MM.1S (cell line): Measurements from ENCODE around the gene SEPTIN1.

Source experiments
- DNase-seq: peaks from one replicate; pipeline ENCODE4 v3.0.0-alpha.2; 2015
- H2AFZ ChIP-seq: fragments of 300-600 bp; sonication (generic); 2 replicates; pipeline ENCODE4 v1.6.0; 2016; ENCODE audit warnings: antibody characterized with exemption, low read length
- H3F3A ChIP-seq: fragments of 300-600 bp; sonication (generic); 2 replicates; pipeline ENCODE4 v1.6.1; 2016; ENCODE audit warnings: mild to moderate bottlenecking, antibody characterized with exemption, low read length, moderate library complexity, mixed read lengths; ENCODE audit not compliant: insufficient read depth
- H3K27ac ChIP-seq: fragments of 300-600 bp; sonication (generic); 2 replicates; pipeline ENCODE4 v1.5.1; 2016; ENCODE audit warnings: mild to moderate bottlenecking, low read length
- H3K27me3 ChIP-seq: fragments of 300-600 bp; sonication (generic); replicated peaks from 2 replicates; pipeline ENCODE4 v1.6.0; 2016; ENCODE audit warnings: low read length; ENCODE audit not compliant: insufficient read depth
- H3K36me3 ChIP-seq: fragments of 300-600 bp; sonication (generic); replicated peaks from 2 replicates; pipeline ENCODE4 v1.6.1; 2016; ENCODE audit warnings: mild to moderate bottlenecking, low read length, mixed read lengths; ENCODE audit not compliant: insufficient read depth
- H3K4me1 ChIP-seq: fragments of 300-600 bp; sonication (generic); 2 replicates; pipeline ENCODE4 v1.6.1; 2016; ENCODE audit warnings: low read length, mixed read lengths
- H3K4me2 ChIP-seq: fragments of 300-600 bp; sonication (generic); 2 replicates; pipeline ENCODE4 v1.6.0; 2016; ENCODE audit warnings: low read depth, low read length
- H3K4me3 ChIP-seq: fragments of 300-600 bp; sonication (generic); 2 replicates; pipeline ENCODE4 v1.5.1; 2016; ENCODE audit warnings: low read length, mixed read lengths
- H3K79me2 ChIP-seq: fragments of 300-600 bp; sonication (generic); 2 replicates; pipeline ENCODE4 v1.6.1; 2016; ENCODE audit warnings: mixed run types, low read length, mixed read lengths
- H3K9ac ChIP-seq: fragments of 300-600 bp; sonication (generic); 2 replicates; pipeline ENCODE4 v1.6.1; 2016; ENCODE audit warnings: low read length, mixed read lengths
- H3K9me2 ChIP-seq: fragments of 300-600 bp; sonication (generic); replicated peaks from 2 replicates; pipeline ENCODE4 v1.6.1; 2016; ENCODE audit warnings: mild to moderate bottlenecking, low read length, mixed read lengths; ENCODE audit not compliant: insufficient read depth
- H3K9me3 ChIP-seq: fragments of 300-600 bp; sonication (generic); replicated peaks from 2 replicates; pipeline ENCODE4 v1.6.1; 2016; ENCODE audit warnings: mild to moderate bottlenecking, low read length, mixed read lengths; ENCODE audit not compliant: insufficient read depth
- H4K20me1 ChIP-seq: fragments of 300-600 bp; sonication (generic); 2 replicates; pipeline ENCODE4 v1.6.1; 2016; ENCODE audit warnings: mild to moderate bottlenecking, low read length, moderate library complexity, mixed read lengths; ENCODE audit not compliant: insufficient read depth
- EZH2 ChIP-seq: fragments of 300-600 bp; sonication (generic); optimal IDR thresholded peaks from 2 replicates; pipeline ENCODE3; 2017; ENCODE audit warnings: low read depth, mild to moderate bottlenecking, antibody characterized with exemption, low read length, mixed read lengths
- EZH2phosphoT487 ChIP-seq: fragments of 300-600 bp; sonication (generic); IDR thresholded peaks from 2 replicates; pipeline ENCODE4 v1.6.1; 2018; ENCODE audit warnings: antibody characterized with exemption, low read length
- TF ChIP-seq, protein P1 (sequence below): fragments of 300-600 bp; sonication (generic); IDR thresholded peaks from 2 replicates; pipeline ENCODE4 v1.5.1; 2016; ENCODE audit warnings: antibody characterized with exemption, low read length, mixed read lengths

Gene SEPTIN1

DNA sequence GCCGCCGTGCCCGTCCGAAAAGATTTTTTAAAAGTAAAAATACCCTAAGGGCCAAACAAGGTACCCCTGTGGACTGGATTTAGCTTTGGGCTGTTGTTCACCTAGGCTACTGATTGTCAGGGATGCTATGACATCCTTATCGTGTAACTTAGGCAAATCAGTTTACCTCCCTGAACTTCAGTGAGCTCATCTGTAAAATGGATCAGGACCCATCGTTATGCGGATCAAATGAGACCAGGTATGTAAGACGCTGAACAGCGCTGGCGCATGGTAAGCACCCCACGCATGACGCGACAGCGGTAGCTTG is 24.4 kb upstream of the SEPTIN1 start:
- Histone ChIP-seq H3K4me1 (peaks cover 16% of the 10 kb centered on the region), H2AFZ (peak overlapping the region; percentile 83), H3K36me3 (no peaks in the 10 kb centered on the region), H3K9me2 (no peaks in the 10 kb centered on the region), H3F3A (no peaks in the 10 kb centered on the region), H4K20me1 (no peaks in the 10 kb centered on the region), H3K4me3 (peak overlapping the region; percentile 77), H3K27me3 (no peaks in the 10 kb centered on the region), H3K27ac (peak overlapping the region; percentile 55; the same call in 1 of the 2 replicates), H3K79me2 (peaks cover 19% of the 10 kb centered on the region), H3K9me3 (no peaks in the 10 kb centered on the region), H3K9ac (peak overlapping the region; percentile 74), H3K4me2 (peak overlapping the region; percentile 84)
- TF ChIP-seq, protein P1, sequence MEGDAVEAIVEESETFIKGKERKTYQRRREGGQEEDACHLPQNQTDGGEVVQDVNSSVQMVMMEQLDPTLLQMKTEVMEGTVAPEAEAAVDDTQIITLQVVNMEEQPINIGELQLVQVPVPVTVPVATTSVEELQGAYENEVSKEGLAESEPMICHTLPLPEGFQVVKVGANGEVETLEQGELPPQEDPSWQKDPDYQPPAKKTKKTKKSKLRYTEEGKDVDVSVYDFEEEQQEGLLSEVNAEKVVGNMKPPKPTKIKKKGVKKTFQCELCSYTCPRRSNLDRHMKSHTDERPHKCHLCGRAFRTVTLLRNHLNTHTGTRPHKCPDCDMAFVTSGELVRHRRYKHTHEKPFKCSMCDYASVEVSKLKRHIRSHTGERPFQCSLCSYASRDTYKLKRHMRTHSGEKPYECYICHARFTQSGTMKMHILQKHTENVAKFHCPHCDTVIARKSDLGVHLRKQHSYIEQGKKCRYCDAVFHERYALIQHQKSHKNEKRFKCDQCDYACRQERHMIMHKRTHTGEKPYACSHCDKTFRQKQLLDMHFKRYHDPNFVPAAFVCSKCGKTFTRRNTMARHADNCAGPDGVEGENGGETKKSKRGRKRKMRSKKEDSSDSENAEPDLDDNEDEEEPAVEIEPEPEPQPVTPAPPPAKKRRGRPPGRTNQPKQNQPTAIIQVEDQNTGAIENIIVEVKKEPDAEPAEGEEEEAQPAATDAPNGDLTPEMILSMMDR = no peak
- no peak for TF ChIP-seq EZH2phosphoT487
- TF ChIP-seq EZH2 = no peak
- no peak for DNase-seq

DNA sequence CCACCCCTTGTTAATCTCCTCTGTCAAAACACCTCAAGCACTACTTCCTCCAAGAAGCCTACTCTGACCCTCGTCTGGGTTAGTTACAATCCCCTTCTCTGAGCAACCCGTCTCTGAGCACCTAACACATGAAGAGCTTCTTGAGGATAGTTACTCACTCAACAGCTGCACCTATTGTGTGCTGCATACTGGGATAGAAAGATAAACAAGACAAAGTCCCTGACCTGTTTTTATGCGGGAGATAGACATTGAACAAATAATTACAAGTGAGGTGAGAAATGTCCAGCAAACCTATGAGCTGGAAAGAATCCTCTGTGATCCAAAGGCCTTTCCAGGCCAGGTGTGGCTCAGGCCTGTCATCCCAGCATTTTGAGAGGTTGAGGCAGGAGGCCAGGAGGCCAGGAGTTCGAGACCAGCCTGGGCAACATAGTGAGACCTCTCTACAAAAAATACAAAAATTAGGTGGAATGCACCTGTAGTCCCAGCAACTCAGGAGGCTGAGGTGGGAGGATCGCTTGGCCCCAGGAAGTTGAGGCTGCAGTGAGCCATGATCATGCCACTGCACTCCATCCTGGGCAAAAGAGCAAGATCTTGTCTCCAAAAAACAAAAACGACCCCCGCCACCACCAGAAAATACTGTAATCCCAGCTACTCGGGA is 19.5 kb upstream of the SEPTIN1 start:
- H3K4me1 ChIP-seq = peaks cover 2% of the 10 kb centered on the region; the same call in 1 of the 2 replicates

DNA sequence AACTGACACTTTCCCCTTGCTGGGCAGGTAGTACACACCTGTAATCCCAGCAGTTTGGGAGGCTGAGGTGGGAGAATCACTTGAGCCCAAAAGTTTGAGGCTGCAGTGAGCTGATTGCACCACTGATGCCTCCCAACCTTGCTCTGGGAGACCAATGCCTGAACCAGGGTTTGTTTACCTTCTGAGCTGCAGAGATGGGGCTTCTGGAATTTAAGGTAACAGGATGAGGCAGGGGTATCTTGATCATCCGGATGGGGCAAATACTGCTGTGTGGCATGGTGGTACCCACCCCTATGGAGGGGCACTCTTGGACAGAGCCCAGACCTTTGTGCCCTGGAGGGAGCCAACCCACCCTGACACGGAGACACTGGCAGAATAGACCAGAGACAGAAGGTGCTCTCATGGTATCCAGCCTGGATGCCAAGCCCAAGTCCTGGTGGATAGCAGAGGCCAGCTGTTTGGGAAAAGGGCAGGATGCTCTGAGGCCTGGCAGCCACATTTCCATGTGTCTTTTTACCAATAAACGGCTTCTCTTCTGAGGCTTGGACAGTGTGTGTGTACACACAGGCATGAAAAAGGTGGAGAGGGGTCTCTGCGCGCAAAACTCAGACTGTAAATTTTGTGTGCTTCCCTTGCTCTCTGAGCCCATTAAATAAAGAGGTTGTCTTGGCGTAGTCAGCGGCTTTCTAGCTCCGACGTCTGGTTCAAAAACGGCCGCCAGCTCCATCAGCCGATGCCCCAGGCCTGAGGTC is 17.2 kb upstream of the SEPTIN1 start:
- Histone ChIP-seq H3F3A (peaks cover 24% of the 10 kb centered on the region), H3K27ac (no peak overlapping the region; the same call in 1 of the 2 replicates), H3K4me1 (0 out of 2 replicates have a peak, but pooled peaks cover 4% of the 10 kb centered on the region), H3K9me2 (no peaks in the 10 kb centered on the region), H4K20me1 (no peaks in the 10 kb centered on the region), H3K36me3 (0 out of 2 replicates have a peak, but pooled peaks cover 2% of the 10 kb centered on the region), H3K9ac (peak overlapping the region; percentile 78; the same call in 1 of the 2 replicates), H3K4me2 (peak overlapping the region; percentile 93), H3K27me3 (no peaks in the 10 kb centered on the region), H2AFZ (peak overlapping the region; percentile 92; the same call in 1 of the 2 replicates), H3K4me3 (peak overlapping the region; percentile 78), H3K9me3 (no peaks in the 10 kb centered on the region), H3K79me2 (peaks cover 25% of the 10 kb centered on the region)
- TF ChIP-seq, protein P1 = no peak
- TF ChIP-seq EZH2 (no peak), EZH2phosphoT487 (no peak)
- no peak for DNase-seq

More for the DNA sequence above, 19.5 kb upstream of the SEPTIN1 start:
- H3K79me2 ChIP-seq = peaks cover 12% of the 10 kb centered on the region
- H4K20me1 ChIP-seq = no peaks in the 10 kb centered on the region
- H2AFZ ChIP-seq = no peak overlapping the region
- H3K9me3 ChIP-seq = no peaks in the 10 kb centered on the region
- H3F3A ChIP-seq = peaks cover 17% of the 10 kb centered on the region
- no peak overlapping the region for H3K4me3 ChIP-seq
- no peak overlapping the region for H3K27ac ChIP-seq
- 0 out of 2 replicates have a peak, but pooled peaks cover 2% of the 10 kb centered on the region for H3K36me3 ChIP-seq
- TF ChIP-seq EZH2phosphoT487 (no peak), EZH2 (no peak)
- TF ChIP-seq, protein P1 = no peak
- H3K9me2 ChIP-seq = no peaks in the 10 kb centered on the region
- no peak overlapping the region for H3K9ac ChIP-seq
- no peaks in the 10 kb centered on the region for H3K27me3 ChIP-seq
- no peak for DNase-seq
- H3K4me2 ChIP-seq = no peak overlapping the region
